ENCODE data around the gene LMO2.
"Not testable (repeated sequence)": the region's sequence is repeated elsewhere in the genome, so short reads cannot be mapped to it uniquely, and the experiment has no call there.

Gene LMO2

GRCh38 chr11:33827206-33827605 is 64.7 kb downstream of the LMO2 start:
- DNase-seq (ENCODE audit: extremely low read depth in 1 of 2, low read depth in 1 of 2): no peak

DNA sequence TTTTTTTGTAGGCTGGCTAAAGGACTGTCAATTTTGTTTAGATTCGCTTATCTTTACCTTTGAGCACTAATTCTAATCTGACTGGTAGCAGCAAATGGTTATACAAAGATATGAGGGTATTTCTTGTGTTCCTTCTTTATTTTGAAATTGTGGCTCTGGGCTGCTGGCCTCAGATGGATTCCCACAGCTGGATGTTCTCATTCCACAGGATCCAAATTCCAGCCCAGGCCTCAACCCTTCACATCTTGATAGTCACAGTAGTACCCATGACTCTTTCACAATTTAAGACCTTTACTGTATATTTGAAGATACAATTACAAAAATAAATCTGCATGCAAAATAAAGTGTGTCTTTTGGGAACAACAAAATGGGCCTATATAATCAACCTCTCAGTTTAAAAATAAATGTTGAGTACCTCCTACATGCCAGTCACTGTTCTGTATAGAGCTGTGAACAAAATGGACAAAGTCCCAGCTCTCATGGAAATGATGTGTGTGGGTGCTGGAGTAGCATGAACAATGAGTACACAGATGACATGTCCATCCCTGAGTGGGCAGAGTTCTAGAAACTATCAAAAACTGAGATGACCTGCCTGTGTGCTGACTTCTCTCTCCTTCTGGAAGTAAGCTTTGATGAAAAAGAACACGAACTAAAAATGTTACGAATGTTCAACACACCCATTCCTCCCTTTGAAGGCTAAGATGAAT is 65.9 kb downstream of the LMO2 start:
- DNase-seq (ENCODE audit: extremely low read depth in 1 of 2, low read depth in 1 of 2): no peak

DNA sequence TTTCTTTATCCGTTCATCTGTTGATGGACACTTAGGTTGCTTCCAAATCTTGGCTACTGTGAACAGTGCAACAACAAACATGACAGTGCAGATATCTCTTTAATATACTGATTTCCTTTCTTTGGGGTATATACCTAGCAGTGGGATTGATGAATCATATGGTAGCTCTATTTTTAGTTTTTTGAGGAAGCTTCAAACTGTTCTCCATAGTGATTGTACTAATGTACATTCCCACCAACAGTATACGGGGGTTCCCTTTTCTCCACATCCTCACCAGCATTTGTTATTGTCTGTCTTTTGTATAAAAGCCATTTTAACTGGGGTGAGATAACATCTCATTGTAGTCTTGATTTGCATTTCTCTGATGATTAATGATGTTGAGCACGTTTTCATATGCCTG is 68.9 kb downstream of the LMO2 start:
- not testable (repeated sequence) for DNase-seq (ENCODE audit: extremely low read depth in 1 of 2, low read depth in 1 of 2)

DNA sequence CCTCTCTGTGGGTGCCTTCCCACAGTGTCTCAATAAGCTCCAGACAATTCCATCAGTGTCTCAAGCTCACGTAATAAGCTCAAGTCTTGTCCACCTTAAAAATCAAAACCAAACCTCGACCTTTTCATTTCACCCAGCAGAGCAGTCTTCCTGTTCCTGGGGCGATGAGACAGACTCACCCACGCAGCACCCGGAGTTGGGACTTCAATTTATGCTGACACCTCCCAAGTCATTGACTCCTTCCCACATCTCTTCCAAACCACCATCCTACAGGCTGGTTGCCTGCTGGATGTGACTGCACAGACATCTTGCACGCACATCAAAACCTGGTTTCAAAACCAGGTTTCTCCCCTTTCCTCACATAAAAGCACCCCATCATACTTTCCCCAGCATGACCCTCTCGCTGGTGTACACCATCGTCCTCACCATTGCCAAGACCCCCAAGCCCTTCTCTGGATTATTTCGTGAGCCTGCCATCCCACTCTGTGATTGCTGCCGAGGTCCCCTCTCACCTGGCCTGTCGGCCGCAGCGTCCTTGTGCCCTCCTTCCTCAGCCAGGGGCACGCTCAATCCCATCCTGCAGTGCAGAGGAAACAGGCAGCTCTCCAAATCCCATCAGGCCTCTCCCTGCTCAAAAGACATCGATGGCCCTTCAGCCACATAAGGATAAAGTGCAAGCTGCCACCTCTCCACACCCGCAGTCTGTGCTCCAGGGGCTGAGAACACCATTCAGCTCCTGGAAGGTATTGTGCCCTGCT is 72.4 kb downstream of the LMO2 start:
- DNase-seq (ENCODE audit: extremely low read depth in 1 of 2, low read depth in 1 of 2): no peak
